Transverse colon (tissue), 4 donors: ENCODE data around the gene TDRD3. TPM values are rescaled to one million over a fixed set of nuclear protein-coding genes. Genes with fewer than 3 reads are reported as not detected.

Experiments
- DNase-seq: peaks from one replicate; pipeline ENCODE4 v3.0.0-alpha.2; 2019
- H3K27ac ChIP-seq, 4 donors: fragments of 200-600 bp; sonication (generic); 2 replicates each; pipeline ENCODE4 v1.5.1; 2016 to 2018; ENCODE audit warnings: inconsistent platforms in 4 of 4
- H3K27me3 ChIP-seq: fragments of 200-600 bp; sonication (generic); 2 replicates; pipeline ENCODE4 v1.5.1; 2017; ENCODE audit warnings: inconsistent platforms
- H3K36me3 ChIP-seq, 4 donors: fragments of 200-600 bp; sonication (generic); 2 replicates each; pipeline ENCODE4 v1.5.1; 2017 to 2019; ENCODE audit warnings: inconsistent platforms in 4 of 4
- H3K4me1 ChIP-seq, 4 donors: fragments of 200-600 bp; sonication (generic); 2 replicates each; pipeline ENCODE4 v1.5.1; 2017 to 2020; ENCODE audit warnings: inconsistent platforms in 4 of 4
- H3K4me3 ChIP-seq, 4 donors: fragments of 200-600 bp; sonication (generic); 1 replicate in 1 of 4; 2 replicates in 3 of 4; pipeline versions ENCODE4 v1.5.1 to v1.6.1; 2017 to 2019; ENCODE audit warnings: inconsistent platforms in 4 of 4
- H3K9me3 ChIP-seq, 2 donors: fragments of 200-600 bp; sonication (generic); 2 replicates each; pipeline ENCODE4 v1.5.1; 2017 to 2019; ENCODE audit warnings: inconsistent platforms in 2 of 2
- CTCF ChIP-seq, 5 experiments: fragments of 200-600 bp in 3 of 5; fragments of 450-650 bp in 2 of 5; sonication (generic) in 3 of 5; IDR thresholded peaks; 1 replicate in 2 of 5; 2 replicates in 3 of 5; pipeline ENCODE4 v1.5.1; 2016 to 2017; ENCODE audit warnings: antibody characterized with exemption in 5 of 5, inconsistent platforms in 3 of 5, mild to moderate bottlenecking in 2 of 5, moderate library complexity in 1 of 5
- EP300 ChIP-seq: sonication (generic); formaldehyde crosslinking; IDR thresholded peaks from one replicate; pipeline ENCODE4 v1.6.1; 2017; ENCODE audit warnings: antibody characterized with exemption, low read depth
- POLR2A ChIP-seq: fragments of 450-650 bp; IDR thresholded peaks from one replicate; pipeline ENCODE4 v1.6.1; 2016; ENCODE audit warnings: antibody characterized with exemption, mild to moderate bottlenecking, moderate library complexity
- POLR2AphosphoS5 ChIP-seq, 3 donors: sonication (generic); formaldehyde crosslinking; IDR thresholded peaks; one replicate each; pipeline ENCODE4 v1.6.1; 2016; ENCODE audit warnings: antibody characterized with exemption in 3 of 3
- WGBS, 2 donors: methylation state at CpG; one replicate each; pipeline ENCODE4 v1.1.5; 2018; ENCODE audit warnings: low coverage in 1 of 2; 5-methylcytosine and 5-hydroxymethylcytosine counted together
- in situ Hi-C, 4 donors: fragments of 200-750 bp; cut with MboI; loops; one replicate each; pipeline versions ENCODE4 v1.15.0 to v1.15.1; 2017; ENCODE audit warnings: low sequenced_read_pairs in 3 of 4, low pct_ligation_motif_present in 1 of 4, low pct_unique_long_range_greater_than_20kb in 1 of 4
- intact Hi-C: fragments of 100-400 bp; cut with DNase I; formaldehyde crosslinking; loops from one replicate; pipeline ENCODE4 v1.15.1; 2023; ENCODE audit warnings: low total_unique reads
- total RNA-seq, 4 donors: library from RNA; depleted of rRNA; stranded (reverse); fragments of >200 nt; gene quantifications; one replicate each; pipeline ENCODE4 v1.1.0, GENCODE V29; 2016

The TDRD3 gene
- total RNA-seq, 4 donors from 2014 or later: 20.9 to 73.4 (median 33.9) TPM

GRCh38 chr13:60583911-60584753 is 187.1 kb downstream of the TDRD3 start:
- in situ Hi-C loops (no loop called here), intact Hi-C loops (no loop called here)
- DNase-seq: peak; percentile 25
- Histone ChIP-seq H3K4me3 (no peak overlapping the region), H3K27ac (peak overlapping the region; percentile 52 to 60 (median 54)), H3K4me1 (peaks cover 0 to 13% (median 3%) of the 10 kb centered on the region in 4 donors), H3K27me3 (no peaks in the 10 kb centered on the region), H3K36me3 (no peaks in the 10 kb centered on the region), H3K9me3 (no peaks in the 10 kb centered on the region)
- WGBS, 2 donors: 59 to 65% methylated on average over 10 to 15 of the region's 15 CpGs
- TF ChIP-seq CTCF (IDR thresholded peaks at IDR 0.05): no peak
- no peak for TF ChIP-seq POLR2AphosphoS5 (IDR thresholded peaks at IDR 0.05)
- no peak for TF ChIP-seq POLR2A
- no peak for TF ChIP-seq EP300

- Histone ChIP-seq H3K36me3 (no peaks in the 10 kb centered on the region), H3K4me3 (no peak overlapping the region), H3K9me3 (no peaks in the 10 kb centered on the region), H3K27me3 (no peaks in the 10 kb centered on the region), H3K4me1 (peaks cover 0 to 13% (median 3%) of the 10 kb centered on the region in 4 donors), H3K27ac (peak overlapping the region in 2 of 4 donors; percentile 54 to 60)
- TF ChIP-seq POLR2A (no peak), CTCF (IDR thresholded peaks at IDR 0.05) (no peak), EP300 (no peak), POLR2AphosphoS5 (IDR thresholded peaks at IDR 0.05) (no peak)
- no peak for DNase-seq
- in situ Hi-C loops (no loop called here), intact Hi-C loops (no loop called here)
- 79% methylated on average over 11 of the region's 11 CpGs; no CpG with 5 or more reads in 1 of the 2 donors for WGBS, 2 donors
These were observed 188.0 kb downstream of the TDRD3 start for GRCh38 chr13:60584976-60585375.

- no peaks in the 10 kb centered on the region for H3K9me3 ChIP-seq
- 58 to 70% methylated on average over 5 to 18 of the region's 18 CpGs for WGBS, 2 donors
- TF ChIP-seq CTCF (IDR thresholded peaks at IDR 0.05) (no peak), EP300 (no peak), POLR2A (no peak), POLR2AphosphoS5 (IDR thresholded peaks at IDR 0.05) (no peak)
- no peaks in the 10 kb centered on the region for H3K4me1 ChIP-seq
- H3K36me3 ChIP-seq: no peaks in the 10 kb centered on the region
- H3K27me3 ChIP-seq: no peaks in the 10 kb centered on the region
- DNase-seq: no peak
- no peak overlapping the region for H3K4me3 ChIP-seq
- in situ Hi-C loops (no loop called here), intact Hi-C loops (no loop called here)
- no peak overlapping the region for H3K27ac ChIP-seq
These were observed 194.1 kb downstream of the TDRD3 start for GRCh38 chr13:60590800-60591747.

- DNase-seq: no peak
- WGBS, 2 donors: 73 to 100% methylated on average over 1 to 2 of the region's 2 CpGs
These were observed 206.0 kb downstream of the TDRD3 start for GRCh38 chr13:60603049-60603448.

More at GRCh38 chr13:60603049-60603448, 206.0 kb downstream of the TDRD3 start:
- intact Hi-C loops: no loop called here
- no peaks in the 10 kb centered on the region for H3K27me3 ChIP-seq
- H3K4me3 ChIP-seq: no peak overlapping the region
- H3K4me1 ChIP-seq: no peaks in the 10 kb centered on the region
- in situ Hi-C loops: no loop called here
- H3K36me3 ChIP-seq: no peaks in the 10 kb centered on the region
- H3K27ac ChIP-seq: no peak overlapping the region
- no peak for TF ChIP-seq POLR2A
- H3K9me3 ChIP-seq: no peaks in the 10 kb centered on the region
